Measurements from ENCODE around the gene PLCD3.

GRCh38 chr17:45135978-45136791, 3.9 kb upstream of the PLCD3 start:
- TF ChIP-seq, protein P1, sequence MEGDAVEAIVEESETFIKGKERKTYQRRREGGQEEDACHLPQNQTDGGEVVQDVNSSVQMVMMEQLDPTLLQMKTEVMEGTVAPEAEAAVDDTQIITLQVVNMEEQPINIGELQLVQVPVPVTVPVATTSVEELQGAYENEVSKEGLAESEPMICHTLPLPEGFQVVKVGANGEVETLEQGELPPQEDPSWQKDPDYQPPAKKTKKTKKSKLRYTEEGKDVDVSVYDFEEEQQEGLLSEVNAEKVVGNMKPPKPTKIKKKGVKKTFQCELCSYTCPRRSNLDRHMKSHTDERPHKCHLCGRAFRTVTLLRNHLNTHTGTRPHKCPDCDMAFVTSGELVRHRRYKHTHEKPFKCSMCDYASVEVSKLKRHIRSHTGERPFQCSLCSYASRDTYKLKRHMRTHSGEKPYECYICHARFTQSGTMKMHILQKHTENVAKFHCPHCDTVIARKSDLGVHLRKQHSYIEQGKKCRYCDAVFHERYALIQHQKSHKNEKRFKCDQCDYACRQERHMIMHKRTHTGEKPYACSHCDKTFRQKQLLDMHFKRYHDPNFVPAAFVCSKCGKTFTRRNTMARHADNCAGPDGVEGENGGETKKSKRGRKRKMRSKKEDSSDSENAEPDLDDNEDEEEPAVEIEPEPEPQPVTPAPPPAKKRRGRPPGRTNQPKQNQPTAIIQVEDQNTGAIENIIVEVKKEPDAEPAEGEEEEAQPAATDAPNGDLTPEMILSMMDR (IDR thresholded peaks at IDR 0.05): no peak
- no peak for TF ChIP-seq POLR2AphosphoS5 (IDR thresholded peaks at IDR 0.05)
- no peak for TF ChIP-seq EP300 (IDR thresholded peaks at IDR 0.05)
- TF ChIP-seq POLR2A (IDR thresholded peaks at IDR 0.05): no peak

Measured in gastroesophageal sphincter (tissue), 3 donors.